Left ventricle myocardium inferior (tissue), 1 donor: ENCODE data around the gene LEPROT. TPM values are rescaled to one million over a fixed set of nuclear protein-coding genes. Genes with fewer than 3 reads are reported as not detected.

ENCODE experiments used
- DNase-seq: peaks from one replicate; pipeline ENCODE4 v3.0.0-alpha.2; 2020
- H3K27ac ChIP-seq: fragments of 200-600 bp; replicated peaks from 2 replicates; pipeline ENCODE4 v1.8.0; 2021
- H3K27me3 ChIP-seq: fragments of 200-600 bp; 2 replicates; pipeline ENCODE4 v1.8.0; 2021; ENCODE audit warnings: low read depth
- H3K36me3 ChIP-seq: fragments of 200-600 bp; 2 replicates; pipeline ENCODE4 v1.8.0; 2021
- H3K4me1 ChIP-seq: fragments of 200-600 bp; 2 replicates; pipeline ENCODE4 v1.8.0; 2021
- H3K4me3 ChIP-seq: fragments of 200-600 bp; 2 replicates; pipeline ENCODE4 v1.8.0; 2021; ENCODE audit warnings: mild to moderate bottlenecking, moderate library complexity
- H3K9me3 ChIP-seq: fragments of 200-600 bp; replicated peaks from 2 replicates; pipeline ENCODE4 v1.8.0; 2021
- intact Hi-C: fragments of 100-400 bp; cut with micrococcal nuclease; formaldehyde crosslinking; loops from one replicate; pipeline ENCODE4 v1.11.0; 2022
- total RNA-seq: library from RNA; stranded (reverse); fragmentation: NEBNext Ultra II Directional; extraction: Animal tissue kit (Norgen Biotek cat#: 25700); gene quantifications from one replicate; pipeline ENCODE4 v1.2.1, GENCODE V29; 2021
- TF ChIP-seq, protein P1 (sequence below): fragments of 200-600 bp; IDR thresholded peaks from 2 replicates; pipeline ENCODE4 v1.8.0; 2021; ENCODE audit warnings: antibody characterized with exemption, mild to moderate bottlenecking, borderline replicate concordance
- donor health status: DM: no; HTN: yes; CAD: no; lungs with severe emphysema.

LEPROT gene
- total RNA-seq, 1 donor from 2014 or later, result 51.0 TPM

DNA sequence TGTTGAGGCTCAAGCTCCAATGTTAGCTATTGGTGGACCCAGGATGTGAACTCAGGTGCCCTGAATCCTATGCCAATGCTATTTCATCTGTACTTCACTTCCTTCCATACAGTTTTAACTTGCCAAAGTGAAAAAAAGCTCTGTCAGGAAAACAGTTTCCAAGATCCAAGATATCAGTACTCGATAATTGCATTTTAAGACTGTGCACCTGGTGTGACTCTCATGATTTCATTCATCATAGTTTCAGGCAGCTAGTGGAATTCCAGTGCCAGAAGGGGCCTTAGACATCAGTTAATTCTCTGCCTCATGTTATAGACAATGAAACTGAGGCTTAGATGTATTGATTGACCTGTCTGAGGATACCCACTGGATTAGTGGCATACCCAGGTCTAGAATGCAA is 26.5 kb upstream of the LEPROT start:
- intact Hi-C loops, result no loop called here
- H3K9me3 ChIP-seq, result no peaks in the 10 kb centered on the region
- no peaks in the 10 kb centered on the region for H3K4me1 ChIP-seq
- H3K36me3 ChIP-seq, result no peaks in the 10 kb centered on the region
- no peak overlapping the region for H3K4me3 ChIP-seq
- no peaks in the 10 kb centered on the region for H3K27me3 ChIP-seq
- no peak overlapping the region for H3K27ac ChIP-seq
- no peak for DNase-seq
- TF ChIP-seq, protein P1, sequence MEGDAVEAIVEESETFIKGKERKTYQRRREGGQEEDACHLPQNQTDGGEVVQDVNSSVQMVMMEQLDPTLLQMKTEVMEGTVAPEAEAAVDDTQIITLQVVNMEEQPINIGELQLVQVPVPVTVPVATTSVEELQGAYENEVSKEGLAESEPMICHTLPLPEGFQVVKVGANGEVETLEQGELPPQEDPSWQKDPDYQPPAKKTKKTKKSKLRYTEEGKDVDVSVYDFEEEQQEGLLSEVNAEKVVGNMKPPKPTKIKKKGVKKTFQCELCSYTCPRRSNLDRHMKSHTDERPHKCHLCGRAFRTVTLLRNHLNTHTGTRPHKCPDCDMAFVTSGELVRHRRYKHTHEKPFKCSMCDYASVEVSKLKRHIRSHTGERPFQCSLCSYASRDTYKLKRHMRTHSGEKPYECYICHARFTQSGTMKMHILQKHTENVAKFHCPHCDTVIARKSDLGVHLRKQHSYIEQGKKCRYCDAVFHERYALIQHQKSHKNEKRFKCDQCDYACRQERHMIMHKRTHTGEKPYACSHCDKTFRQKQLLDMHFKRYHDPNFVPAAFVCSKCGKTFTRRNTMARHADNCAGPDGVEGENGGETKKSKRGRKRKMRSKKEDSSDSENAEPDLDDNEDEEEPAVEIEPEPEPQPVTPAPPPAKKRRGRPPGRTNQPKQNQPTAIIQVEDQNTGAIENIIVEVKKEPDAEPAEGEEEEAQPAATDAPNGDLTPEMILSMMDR, result no peak

DNA sequence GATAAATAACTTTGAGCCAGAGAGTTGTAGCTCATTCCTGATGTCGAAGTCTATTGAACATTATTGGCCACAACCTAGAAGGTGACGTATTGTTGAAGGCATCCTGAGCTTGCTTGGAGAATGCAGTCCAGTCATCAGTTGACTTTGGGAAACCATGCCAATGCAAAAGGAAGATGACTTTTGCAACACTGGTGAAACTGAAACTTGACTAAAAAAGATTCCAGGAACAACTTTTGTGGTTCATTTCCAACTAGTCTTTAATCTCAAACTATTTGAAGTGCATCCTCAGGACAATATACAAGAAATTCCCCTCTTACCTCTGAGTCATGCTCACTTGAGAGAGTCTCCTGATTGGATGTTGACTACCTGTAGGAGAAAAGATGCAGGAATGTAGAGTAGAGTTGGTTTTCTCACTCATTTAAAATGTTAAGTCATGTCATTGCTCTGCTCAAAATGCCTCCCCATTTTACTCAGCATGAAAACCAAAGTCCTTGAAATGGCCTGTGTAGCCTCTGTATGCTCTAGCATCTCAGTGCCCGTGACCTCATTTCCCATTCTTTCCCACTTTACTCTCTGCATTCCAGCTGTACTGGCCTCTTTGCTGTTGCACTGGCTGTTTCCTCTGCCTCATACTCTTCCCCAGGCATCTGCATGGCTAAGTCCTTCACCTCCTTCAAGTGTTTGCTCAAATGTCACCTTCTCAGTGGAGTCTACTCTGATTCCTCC is 24.4 kb upstream of the LEPROT start:
- no peaks in the 10 kb centered on the region for H3K27me3 ChIP-seq
- no peak overlapping the region for H3K4me3 ChIP-seq
- DNase-seq, result no peak
- H3K27ac ChIP-seq, result no peak overlapping the region
- no peaks in the 10 kb centered on the region for H3K4me1 ChIP-seq
- no peaks in the 10 kb centered on the region for H3K36me3 ChIP-seq
- TF ChIP-seq, protein P1, result no peak
- intact Hi-C loops, result no loop called here
- H3K9me3 ChIP-seq, result no peaks in the 10 kb centered on the region

DNA sequence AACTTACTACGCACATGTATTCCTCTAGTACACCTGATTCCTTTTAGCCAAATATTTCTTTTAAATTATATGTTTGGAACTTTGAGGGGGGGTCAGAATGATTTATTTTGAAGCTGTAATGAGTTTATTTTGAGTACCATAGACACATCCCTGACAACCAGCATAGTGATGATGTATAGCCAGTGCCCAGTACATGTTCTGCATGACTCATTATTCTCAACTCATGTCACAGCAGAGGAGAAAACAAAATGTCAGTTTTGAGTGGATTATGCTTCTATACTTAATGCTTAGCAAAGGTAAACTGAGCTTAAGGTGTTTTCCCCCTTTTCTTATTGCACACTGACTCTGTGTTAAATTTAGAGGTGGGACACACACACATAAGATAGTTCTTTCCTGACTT is 22.4 kb upstream of the LEPROT start:
- Histone ChIP-seq H3K4me3 (no peak overlapping the region), H3K9me3 (no peaks in the 10 kb centered on the region), H3K36me3 (no peaks in the 10 kb centered on the region), H3K27me3 (no peaks in the 10 kb centered on the region), H3K4me1 (no peaks in the 10 kb centered on the region), H3K27ac (no peak overlapping the region)
- TF ChIP-seq, protein P1, result no peak
- no peak for DNase-seq
- intact Hi-C loops, result no loop called here

DNA sequence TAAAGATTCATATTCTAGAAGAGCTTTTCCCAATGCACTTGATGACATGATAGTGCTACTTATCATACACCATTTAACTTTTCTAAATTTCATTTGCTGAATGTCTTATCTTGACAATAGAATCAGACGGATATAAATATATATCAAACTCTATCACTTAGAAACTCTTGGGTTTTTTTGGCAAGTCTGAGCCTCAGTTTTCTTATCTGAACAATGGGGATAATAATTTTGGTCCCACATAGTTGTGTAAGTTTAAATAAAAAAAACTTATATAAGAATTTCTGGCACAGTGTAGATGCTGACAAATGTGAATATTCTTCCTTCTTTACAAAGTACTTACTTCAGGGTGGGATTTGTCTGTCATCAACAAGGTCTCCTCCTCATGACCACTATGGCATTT is 21.5 kb upstream of the LEPROT start:
- no peak overlapping the region for H3K27ac ChIP-seq
- TF ChIP-seq, protein P1, result no peak
- no peaks in the 10 kb centered on the region for H3K9me3 ChIP-seq
- intact Hi-C loops, result no loop called here
- no peak overlapping the region for H3K4me3 ChIP-seq
- DNase-seq, result no peak
- H3K4me1 ChIP-seq, result no peaks in the 10 kb centered on the region
- H3K27me3 ChIP-seq, result no peaks in the 10 kb centered on the region
- no peaks in the 10 kb centered on the region for H3K36me3 ChIP-seq

DNA sequence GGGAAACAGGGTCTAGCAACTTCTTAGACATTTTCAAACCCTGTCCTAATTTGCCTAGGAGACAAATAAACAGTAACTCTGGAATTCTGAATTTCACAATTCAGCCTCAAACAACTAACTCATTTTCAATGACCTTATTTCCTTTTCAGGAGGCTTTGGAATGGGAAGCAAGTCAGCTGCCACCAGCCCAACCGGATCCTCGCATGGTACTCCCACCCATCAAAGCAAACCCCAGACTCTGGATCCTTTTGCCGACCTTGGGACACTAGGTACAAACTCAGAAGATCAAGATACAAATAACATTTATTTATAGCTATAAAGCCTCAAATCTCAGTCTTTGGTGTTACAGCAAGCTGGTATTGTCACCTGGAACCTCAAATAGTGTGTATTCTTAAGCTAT is 18.9 kb upstream of the LEPROT start:
- no peak overlapping the region for H3K4me3 ChIP-seq
- intact Hi-C loops, result no loop called here
- TF ChIP-seq, protein P1, result no peak
- H3K27ac ChIP-seq, result no peak overlapping the region
- no peak for DNase-seq
- H3K36me3 ChIP-seq, result peaks cover 4% of the 10 kb centered on the region
- no peaks in the 10 kb centered on the region for H3K4me1 ChIP-seq
- no peaks in the 10 kb centered on the region for H3K9me3 ChIP-seq
- no peaks in the 10 kb centered on the region for H3K27me3 ChIP-seq
